ENCODE measurements around the gene SPOCK1.

GRCh38 chr5:137488516-137488915, 10.6 kb downstream of the SPOCK1 start:
- TF ChIP-seq EZH2 (IDR thresholded peaks at IDR 0.05; ENCODE audit: low read length, unreplicated experiment): no peak
- TF ChIP-seq CTCF (conservative IDR thresholded peaks at IDR 0.05; ENCODE audit: low read depth, low read length): no peak
- no peak for TF ChIP-seq EZH2phosphoT487 (IDR thresholded peaks at IDR 0.05; ENCODE audit: borderline replicate concordance, low read length)
